Tibial artery (tissue), 4 donors: ENCODE data around the gene CEP135.

Source experiments
- DNase-seq, 2 donors: peaks; one replicate each; pipeline ENCODE4 v3.0.0-alpha.2; 2019
- H3K27ac ChIP-seq, 2 donors: fragments of 200-600 bp; sonication (generic) in 1 of 2; 1 replicate in 1 of 2; 2 replicates in 1 of 2; pipeline ENCODE4 v1.5.1; 2018 to 2019; ENCODE audit warnings: mild to moderate bottlenecking in 1 of 2
- H3K27me3 ChIP-seq, 2 donors: fragments of 200-600 bp; sonication (generic) in 1 of 2; one replicate each; pipeline versions ENCODE4 v1.5.1 to v1.6.0; 2016 to 2019
- H3K36me3 ChIP-seq, 3 donors: fragments of 200-600 bp; sonication (generic) in 2 of 3; one replicate each; pipeline ENCODE4 v1.5.1; 2016 to 2019; ENCODE audit warnings: mild to moderate bottlenecking in 2 of 3
- H3K4me1 ChIP-seq, 4 donors: fragments of 200-600 bp; sonication (generic) in 2 of 4; 1 replicate in 3 of 4; 2 replicates in 1 of 4; pipeline ENCODE4 v1.5.1; 2016 to 2019
- H3K4me3 ChIP-seq, 2 donors: fragments of 200-600 bp; sonication (generic) in 1 of 2; 1 replicate in 1 of 2; 2 replicates in 1 of 2; pipeline ENCODE4 v1.5.1; 2018 to 2019; ENCODE audit warnings: mild to moderate bottlenecking in 2 of 2
- H3K9me3 ChIP-seq, 3 donors: fragments of 200-600 bp; sonication (generic) in 1 of 3; one replicate each; pipeline ENCODE4 v1.5.1; 2016 to 2019
- CTCF ChIP-seq, 2 experiments: fragments of 200-600 bp in 1 of 2; fragments of 450-650 bp in 1 of 2; IDR thresholded peaks; one replicate each; pipeline ENCODE4 v1.5.1; 2017 to 2019; ENCODE audit warnings: antibody characterized with exemption in 2 of 2, mild to moderate bottlenecking in 1 of 2, moderate library complexity in 1 of 2
- intact Hi-C: fragments of 100-400 bp; cut with DNase I; formaldehyde crosslinking; loops from one replicate; pipeline ENCODE4 v1.15.0; 2023; ENCODE audit warnings: low total_unique reads

Gene CEP135

GRCh38 chr4:55993994-55994663 lies 45.4 kb downstream of the CEP135 start:
- H3K4me1 ChIP-seq = no peaks in the 10 kb centered on the region
- DNase-seq = no peak
- no peak for TF ChIP-seq CTCF (IDR thresholded peaks at IDR 0.05)
- H3K27me3 ChIP-seq = no peaks in the 10 kb centered on the region
- no peak overlapping the region for H3K27ac ChIP-seq
- intact Hi-C loops = no loop called here
- peaks cover 0 to 28% (median 12%) of the 10 kb centered on the region in 3 donors for H3K36me3 ChIP-seq
- H3K9me3 ChIP-seq = no peaks in the 10 kb centered on the region
- H3K4me3 ChIP-seq = no peak overlapping the region

- no peak overlapping the region for H3K4me3 ChIP-seq
- no peaks in the 10 kb centered on the region for H3K27me3 ChIP-seq
- no peak for DNase-seq
- no peak for TF ChIP-seq CTCF (IDR thresholded peaks at IDR 0.05)
- no peaks in the 10 kb centered on the region for H3K9me3 ChIP-seq
- intact Hi-C loops = no loop called here
- no peaks in the 10 kb centered on the region for H3K4me1 ChIP-seq
- H3K36me3 ChIP-seq = peaks cover 14 to 48% (median 33%) of the 10 kb centered on the region in 3 donors
- H3K27ac ChIP-seq = no peak overlapping the region
These were observed 47.9 kb downstream of the CEP135 start for GRCh38 chr4:55996646-55997045.

GRCh38 chr4:56003606-56004005 lies 54.9 kb downstream of the CEP135 start:
- Histone ChIP-seq H3K4me1 (no peaks in the 10 kb centered on the region), H3K36me3 (peaks cover 24 to 54% (median 36%) of the 10 kb centered on the region in 3 donors), H3K27ac (no peak overlapping the region), H3K9me3 (no peaks in the 10 kb centered on the region), H3K4me3 (no peak overlapping the region), H3K27me3 (no peaks in the 10 kb centered on the region)
- intact Hi-C loops = no loop called here
- TF ChIP-seq CTCF (IDR thresholded peaks at IDR 0.05) = no peak
- DNase-seq = no peak

- no peak for TF ChIP-seq CTCF (IDR thresholded peaks at IDR 0.05)
- no peak for DNase-seq
- Histone ChIP-seq H3K4me3 (no peak overlapping the region), H3K36me3 (peaks cover 24 to 59% (median 42%) of the 10 kb centered on the region in 3 donors), H3K27me3 (no peaks in the 10 kb centered on the region), H3K4me1 (no peaks in the 10 kb centered on the region), H3K27ac (no peak overlapping the region), H3K9me3 (no peaks in the 10 kb centered on the region)
- intact Hi-C loops = no loop called here
These were observed 55.5 kb downstream of the CEP135 start for GRCh38 chr4:56004235-56004634.

- H3K27me3 ChIP-seq = no peaks in the 10 kb centered on the region
- H3K9me3 ChIP-seq = no peaks in the 10 kb centered on the region
- peaks cover 31 to 60% (median 49%) of the 10 kb centered on the region in 3 donors for H3K36me3 ChIP-seq
- intact Hi-C loops = no loop called here
- DNase-seq = no peak
- no peaks in the 10 kb centered on the region for H3K4me1 ChIP-seq
- no peak overlapping the region for H3K27ac ChIP-seq
- H3K4me3 ChIP-seq = no peak overlapping the region
- TF ChIP-seq CTCF (IDR thresholded peaks at IDR 0.05) = no peak
These were observed 58.4 kb downstream of the CEP135 start for GRCh38 chr4:56007154-56007553.
